ENCODE data around the gene IQCE.
"Not testable (repeated sequence)": the region's sequence is repeated elsewhere in the genome, so short reads cannot be mapped to it uniquely, and the experiment has no call there.

Gene IQCE

GRCh38 chr7:2580636-2581035 lies 21.9 kb downstream of the IQCE start:
- DNase-seq = no peak

- DNase-seq = no peak
Observed at GRCh38 chr7:2582006-2582735, 23.4 kb downstream of the IQCE start.

- no peak for DNase-seq
Observed at GRCh38 chr7:2583798-2584580, 25.2 kb downstream of the IQCE start.

GRCh38 chr7:2585446-2585845 lies 26.7 kb downstream of the IQCE start:
- no peak for DNase-seq

GRCh38 chr7:2586326-2587020 lies 27.7 kb downstream of the IQCE start:
- DNase-seq = no peak

- no peak for DNase-seq
Observed at GRCh38 chr7:2587134-2587533, 28.4 kb downstream of the IQCE start.

GRCh38 chr7:2587778-2588177 lies 29.0 kb downstream of the IQCE start:
- DNase-seq = no peak

GRCh38 chr7:2589341-2589740 lies 30.6 kb downstream of the IQCE start:
- DNase-seq = no peak

GRCh38 chr7:2589941-2590340 lies 31.2 kb downstream of the IQCE start:
- not testable (repeated sequence) for DNase-seq

- no peak for DNase-seq
Observed at GRCh38 chr7:2592375-2592865, 33.6 kb downstream of the IQCE start.

- DNase-seq = no peak
Observed at GRCh38 chr7:2593036-2593727, 34.4 kb downstream of the IQCE start.

GRCh38 chr7:2594599-2594998 lies 35.8 kb downstream of the IQCE start:
- no peak for DNase-seq

GRCh38 chr7:2595258-2595860 lies 36.6 kb downstream of the IQCE start:
- no peak for DNase-seq

- no peak for DNase-seq
Observed at GRCh38 chr7:2596464-2597272, 37.9 kb downstream of the IQCE start.

GRCh38 chr7:2597273-2597640 lies 38.5 kb downstream of the IQCE start:
- DNase-seq = no peak

- no peak for DNase-seq
Observed at GRCh38 chr7:2598154-2598823, 39.5 kb downstream of the IQCE start.

GRCh38 chr7:2601065-2601464 lies 42.3 kb downstream of the IQCE start:
- DNase-seq = no peak

- no peak for DNase-seq
Observed at GRCh38 chr7:2601907-2602306, 43.1 kb downstream of the IQCE start.

- no peak for DNase-seq
Observed at GRCh38 chr7:2602406-2603043, 43.7 kb downstream of the IQCE start.

Data from NCI-H1048 (cell line).